Keratinocyte (primary cell): Measurements from ENCODE around the gene POLE. TPM values are rescaled to one million over a fixed set of nuclear protein-coding genes. Genes with fewer than 3 reads are reported as not detected.

Experiments
- DNase-seq: peaks from one replicate; pipeline ENCODE4 v3.0.0-alpha.2; 2011; ENCODE audit warnings: low read depth, missing footprints, low spot score
- FAIRE-seq: peaks from 2 replicates; lab custom pipeline; 2011; peaks lifted over from hg19 to GRCh38; lab: Jason Lieb, UNC
- H2AFZ ChIP-seq: 2 replicates; pipeline ENCODE4 v1.6.0; 2012; ENCODE audit warnings: low read length, control low read depth, inconsistent platforms; ENCODE audit not compliant: control insufficient read depth
- H3K27ac ChIP-seq: 2 replicates; pipeline ENCODE4 v1.5.1; 2011; ENCODE audit warnings: low read length; ENCODE audit not compliant: control insufficient read depth, insufficient read depth
- H3K27me3 ChIP-seq: 3 replicates; pipeline ENCODE4 v1.6.0; 2011; ENCODE audit warnings: low read length; ENCODE audit not compliant: control insufficient read depth, insufficient read depth; ENCODE audit errors: extremely low read depth
- H3K36me3 ChIP-seq, 2 experiments: 2 replicates in 1 of 2; 3 replicates in 1 of 2; pipeline ENCODE4 v1.5.1; 2011; ENCODE audit warnings: low read length in 2 of 2, mild to moderate bottlenecking in 1 of 2; ENCODE audit not compliant: control insufficient read depth in 2 of 2, insufficient read depth in 2 of 2; ENCODE audit errors: extremely low read depth in 1 of 2
- H3K4me1 ChIP-seq: 3 replicates; pipeline ENCODE4 v1.5.1; 2011; ENCODE audit warnings: low read length; ENCODE audit not compliant: control insufficient read depth, insufficient read depth; ENCODE audit errors: extremely low read depth
- H3K4me2 ChIP-seq: 3 replicates; pipeline ENCODE4 v1.6.0; 2011; ENCODE audit warnings: low read depth, low read length; ENCODE audit not compliant: control insufficient read depth, insufficient read depth; ENCODE audit errors: extremely low read depth
- H3K4me3 ChIP-seq, 3 experiments: fragments of 200-600 bp in 1 of 3; sonication (generic) in 1 of 3; 2 replicates in 2 of 3; 3 replicates in 1 of 3; pipeline ENCODE4 v1.5.1; 2011 to 2016; ENCODE audit warnings: low read length in 3 of 3, mild to moderate bottlenecking in 3 of 3, control low read depth in 2 of 3, inconsistent platforms in 1 of 3, low read depth in 1 of 3, mixed read lengths in 1 of 3, mixed run types in 1 of 3, moderate library complexity in 1 of 3; ENCODE audit not compliant: control insufficient read depth in 2 of 3, insufficient read depth in 2 of 3; ENCODE audit errors: extremely low read depth in 1 of 3
- H3K79me2 ChIP-seq: 2 replicates; pipeline ENCODE4 v1.6.0; 2012; ENCODE audit warnings: low read length; ENCODE audit not compliant: control insufficient read depth, insufficient read depth
- H3K9ac ChIP-seq: 3 replicates; pipeline ENCODE4 v1.6.0; 2011; ENCODE audit warnings: low read length; ENCODE audit not compliant: control insufficient read depth, insufficient read depth; ENCODE audit errors: extremely low read depth
- H3K9me1 ChIP-seq: 3 replicates; pipeline ENCODE4 v1.6.0; 2011; ENCODE audit warnings: low read length; ENCODE audit not compliant: control insufficient read depth, insufficient read depth; ENCODE audit errors: extremely low read depth
- H3K9me3 ChIP-seq: 2 replicates; pipeline ENCODE4 v1.5.1; 2012; ENCODE audit warnings: low read depth, low read length; ENCODE audit not compliant: control insufficient read depth
- H4K20me1 ChIP-seq: 3 replicates; pipeline ENCODE4 v1.6.0; 2011; ENCODE audit warnings: low read length; ENCODE audit not compliant: control insufficient read depth, insufficient read depth; ENCODE audit errors: extremely low read depth
- CTCF ChIP-seq, 3 experiments: IDR thresholded peaks in 1 of 3; conservative IDR thresholded peaks in 1 of 3; optimal IDR thresholded peaks in 1 of 3; 2 replicates in 2 of 3; 3 replicates in 1 of 3; pipeline versions ENCODE3 to v1.5.1; 2011; ENCODE audit warnings: low read length in 3 of 3, mild to moderate bottlenecking in 3 of 3, moderate library complexity in 2 of 3, control low read depth in 1 of 3, inconsistent platforms in 1 of 3; ENCODE audit not compliant: insufficient read depth in 2 of 3; ENCODE audit errors: extremely low read depth in 1 of 3
- EZH2 ChIP-seq: IDR thresholded peaks from one replicate; pipeline ENCODE4 v1.6.1; 2012; ENCODE audit warnings: inconsistent platforms, mild to moderate bottlenecking, low read length, moderate library complexity
- dilution Hi-C: fragments of 300-500 bp; cut with MboI; formaldehyde crosslinking; loops from one replicate; pipeline ENCODE4 v1.7.0; 2020; ENCODE audit warnings: low sequenced_read_pairs; ENCODE audit not compliant: extremely low pct_ligation_motif_present
- polyA plus RNA-seq, 5 experiments: library from polyadenylated mRNA; depleted of rRNA in 3 of 5; stranded (reverse) in 3 of 5; stranded (forward) in 1 of 5; unstranded in 1 of 5; fragments of >200 nt; gene quantifications; 1 replicate in 1 of 5; 2 replicates in 3 of 5; 3 replicates in 1 of 5; pipeline versions ENCODE4 v1.2.1 to v1.2.3, GENCODE V29; 2011 to 2012; ENCODE audit warnings: missing spikeins in 2 of 5, low read depth in 1 of 5, low replicate concordance in 1 of 5

Gene POLE
- polyA plus RNA-seq, 1 donor (not counting 4 experiments of a cell fraction or from before 2014, with no cell fraction given), result 14.8 TPM

GRCh38 chr12:132716356-132716755, 29.2 kb upstream of the POLE start:
- peaks cover 48% of the 10 kb centered on the region for H3K79me2 ChIP-seq
- TF ChIP-seq CTCF (optimal IDR thresholded peaks at IDR 0.05 in 1 of 3, IDR thresholded peaks at IDR 0.05 in 1 of 3, conservative IDR thresholded peaks at IDR 0.05 in 1 of 3; ENCODE audit: extremely low read depth in 1 of 3, insufficient read depth in 2 of 3, low read length in 3 of 3) (no peak), EZH2 (no peak)
- peaks cover 11% of the 10 kb centered on the region for H4K20me1 ChIP-seq
- peaks cover 10% of the 10 kb centered on the region for H3K4me1 ChIP-seq
- dilution Hi-C loops, result no loop called here
- no peak overlapping the region for H3K9ac ChIP-seq
- no peaks in the 10 kb centered on the region for H3K9me1 ChIP-seq
- H2AFZ ChIP-seq, result no peak overlapping the region
- DNase-seq, result no peak
- H3K36me3 ChIP-seq, result peaks cover 11 to 41% of the 10 kb centered on the region in 2 experiments
- no peaks in the 10 kb centered on the region for H3K9me3 ChIP-seq
- H3K27me3 ChIP-seq, result no peaks in the 10 kb centered on the region
- FAIRE-seq, result no peak
- no peak overlapping the region for H3K4me3 ChIP-seq
- no peak overlapping the region for H3K4me2 ChIP-seq
- no peak overlapping the region for H3K27ac ChIP-seq

- Histone ChIP-seq H3K9ac (no peak overlapping the region), H3K9me1 (no peaks in the 10 kb centered on the region), H3K9me3 (no peaks in the 10 kb centered on the region), H3K27me3 (no peaks in the 10 kb centered on the region), H3K27ac (no peak overlapping the region), H3K36me3 (peaks cover 6 to 38% of the 10 kb centered on the region in 2 experiments), H3K4me1 (peaks cover 10% of the 10 kb centered on the region), H4K20me1 (peaks cover 11% of the 10 kb centered on the region), H3K79me2 (peaks cover 53% of the 10 kb centered on the region), H3K4me2 (no peak overlapping the region), H3K4me3 (no peak overlapping the region), H2AFZ (no peak overlapping the region)
- TF ChIP-seq EZH2 (no peak), CTCF (optimal IDR thresholded peaks at IDR 0.05 in 1 of 3, IDR thresholded peaks at IDR 0.05 in 1 of 3, conservative IDR thresholded peaks at IDR 0.05 in 1 of 3; ENCODE audit: extremely low read depth in 1 of 3, insufficient read depth in 2 of 3, low read length in 3 of 3) (no peak)
- DNase-seq, result no peak
- dilution Hi-C loops, result no loop called here
- FAIRE-seq, result no peak
These were observed 28.7 kb upstream of the POLE start for GRCh38 chr12:132715874-132716273.
